ENCODE measurements around the gene KCNT1.

DNA sequence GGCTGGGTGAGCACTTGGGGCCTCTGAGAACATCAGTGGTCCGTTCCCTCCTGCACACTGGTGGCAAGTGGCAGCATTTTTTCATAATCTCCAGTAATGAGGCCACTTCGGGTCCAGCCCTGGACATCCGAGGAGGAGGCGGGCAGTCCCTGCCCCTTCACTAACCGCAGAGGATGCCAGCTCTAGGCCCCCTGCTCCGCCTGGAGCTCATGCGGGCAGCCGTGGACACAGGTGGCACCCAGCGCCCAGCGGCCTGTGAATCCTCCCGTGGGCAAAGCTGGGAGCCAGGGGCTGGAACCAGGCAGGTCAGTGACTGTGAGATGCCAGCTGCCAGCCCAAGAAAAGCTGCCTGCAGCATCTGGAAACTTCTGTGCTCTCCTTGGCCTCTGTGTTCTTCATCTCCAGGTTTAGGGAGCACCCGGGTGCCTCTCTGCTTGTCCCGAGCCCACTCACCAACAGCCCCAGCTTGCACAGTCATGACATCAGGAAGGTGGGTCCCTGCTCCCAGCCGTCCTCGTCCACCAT, 92.4 kb downstream of the KCNT1 start:
- TF ChIP-seq POLR2AphosphoS5 (IDR thresholded peaks at IDR 0.05; ENCODE audit: low read depth, low read length): no peak
- TF ChIP-seq TAF1 (IDR thresholded peaks at IDR 0.05; ENCODE audit: borderline replicate concordance, insufficient read depth, low read length): no peak
- TF ChIP-seq SIN3A (IDR thresholded peaks at IDR 0.05; ENCODE audit: borderline replicate concordance, insufficient read depth, low read length): no peak
- TF ChIP-seq, protein P1, sequence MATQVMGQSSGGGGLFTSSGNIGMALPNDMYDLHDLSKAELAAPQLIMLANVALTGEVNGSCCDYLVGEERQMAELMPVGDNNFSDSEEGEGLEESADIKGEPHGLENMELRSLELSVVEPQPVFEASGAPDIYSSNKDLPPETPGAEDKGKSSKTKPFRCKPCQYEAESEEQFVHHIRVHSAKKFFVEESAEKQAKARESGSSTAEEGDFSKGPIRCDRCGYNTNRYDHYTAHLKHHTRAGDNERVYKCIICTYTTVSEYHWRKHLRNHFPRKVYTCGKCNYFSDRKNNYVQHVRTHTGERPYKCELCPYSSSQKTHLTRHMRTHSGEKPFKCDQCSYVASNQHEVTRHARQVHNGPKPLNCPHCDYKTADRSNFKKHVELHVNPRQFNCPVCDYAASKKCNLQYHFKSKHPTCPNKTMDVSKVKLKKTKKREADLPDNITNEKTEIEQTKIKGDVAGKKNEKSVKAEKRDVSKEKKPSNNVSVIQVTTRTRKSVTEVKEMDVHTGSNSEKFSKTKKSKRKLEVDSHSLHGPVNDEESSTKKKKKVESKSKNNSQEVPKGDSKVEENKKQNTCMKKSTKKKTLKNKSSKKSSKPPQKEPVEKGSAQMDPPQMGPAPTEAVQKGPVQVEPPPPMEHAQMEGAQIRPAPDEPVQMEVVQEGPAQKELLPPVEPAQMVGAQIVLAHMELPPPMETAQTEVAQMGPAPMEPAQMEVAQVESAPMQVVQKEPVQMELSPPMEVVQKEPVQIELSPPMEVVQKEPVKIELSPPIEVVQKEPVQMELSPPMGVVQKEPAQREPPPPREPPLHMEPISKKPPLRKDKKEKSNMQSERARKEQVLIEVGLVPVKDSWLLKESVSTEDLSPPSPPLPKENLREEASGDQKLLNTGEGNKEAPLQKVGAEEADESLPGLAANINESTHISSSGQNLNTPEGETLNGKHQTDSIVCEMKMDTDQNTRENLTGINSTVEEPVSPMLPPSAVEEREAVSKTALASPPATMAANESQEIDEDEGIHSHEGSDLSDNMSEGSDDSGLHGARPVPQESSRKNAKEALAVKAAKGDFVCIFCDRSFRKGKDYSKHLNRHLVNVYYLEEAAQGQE (IDR thresholded peaks at IDR 0.05; ENCODE audit: insufficient read depth in 1 of 2, low read depth in 2 of 2, low read length in 2 of 2): no peak

All from PFSK-1 (cell line).